ENCODE measurements around the gene POMZP3.
"Not testable (repeated sequence)": the region's sequence is repeated elsewhere in the genome, so short reads cannot be mapped to it uniquely, and the experiment has no call there.

The POMZP3 gene

DNA sequence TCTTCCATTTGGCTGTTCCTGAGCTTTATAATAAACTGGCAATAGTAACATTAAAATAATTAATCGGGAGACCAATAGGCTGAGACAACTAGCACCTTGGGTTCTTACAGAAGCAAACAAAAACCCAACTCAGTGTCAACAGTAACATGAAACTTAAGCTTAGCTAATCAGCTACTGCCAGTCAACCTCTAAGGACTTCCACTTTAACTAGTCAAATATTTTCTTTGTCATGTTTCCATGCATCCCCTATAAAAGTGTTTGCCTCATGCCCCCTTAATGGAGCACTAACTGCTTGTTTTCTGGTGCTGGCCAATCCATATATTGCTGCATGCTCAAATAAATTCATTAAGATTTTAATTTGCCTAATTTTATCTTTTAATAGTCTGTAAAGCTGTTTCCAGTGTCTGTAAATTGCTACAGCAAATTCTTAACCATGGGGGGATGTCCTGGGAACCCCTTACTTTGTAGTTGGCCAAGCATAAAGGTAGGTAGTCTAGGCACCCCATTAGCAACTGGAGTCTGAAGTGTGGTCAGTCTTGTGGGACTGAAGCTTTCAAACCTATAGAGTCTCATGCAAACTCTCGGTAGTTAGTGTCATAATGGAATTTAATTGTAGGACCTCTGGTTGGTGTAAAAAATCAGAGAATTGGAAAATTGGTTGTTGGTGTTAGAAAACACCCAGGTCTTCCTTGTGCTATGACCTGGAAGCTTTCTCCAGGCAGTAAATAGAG is 40.3 kb downstream of the POMZP3 start:
- DNase-seq: not testable (repeated sequence)

DNA sequence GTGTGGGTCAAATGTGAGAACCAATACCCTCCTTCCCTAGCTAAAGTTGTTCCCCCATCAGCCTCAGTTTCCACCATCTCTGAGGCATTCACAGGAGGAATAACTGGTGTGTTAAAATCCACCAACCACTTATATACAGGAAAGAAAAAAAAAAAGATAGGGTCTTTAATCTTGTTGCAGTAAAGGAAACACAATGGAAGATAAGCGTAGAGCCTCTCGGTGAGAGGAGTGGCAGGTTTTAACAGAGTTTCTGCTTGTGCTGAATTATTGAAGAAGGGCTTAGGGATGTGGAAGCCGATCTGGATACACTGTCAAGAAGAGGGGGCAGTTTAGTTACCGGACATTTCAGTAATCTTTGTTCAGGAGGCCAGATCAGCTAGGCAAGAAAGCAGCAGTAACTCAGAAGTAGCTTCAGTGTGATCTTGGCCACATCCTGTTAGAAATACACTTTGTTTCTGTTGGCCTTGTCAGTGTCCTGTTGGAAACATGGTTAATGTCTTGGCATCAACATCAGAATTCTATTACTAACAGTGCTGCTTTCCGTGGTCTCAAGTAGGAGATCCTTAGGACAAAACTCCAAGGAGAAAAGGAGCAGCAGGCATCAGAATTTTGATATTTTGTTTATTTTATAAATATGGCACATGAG is 43.3 kb downstream of the POMZP3 start:
- not testable (repeated sequence) for DNase-seq

DNA sequence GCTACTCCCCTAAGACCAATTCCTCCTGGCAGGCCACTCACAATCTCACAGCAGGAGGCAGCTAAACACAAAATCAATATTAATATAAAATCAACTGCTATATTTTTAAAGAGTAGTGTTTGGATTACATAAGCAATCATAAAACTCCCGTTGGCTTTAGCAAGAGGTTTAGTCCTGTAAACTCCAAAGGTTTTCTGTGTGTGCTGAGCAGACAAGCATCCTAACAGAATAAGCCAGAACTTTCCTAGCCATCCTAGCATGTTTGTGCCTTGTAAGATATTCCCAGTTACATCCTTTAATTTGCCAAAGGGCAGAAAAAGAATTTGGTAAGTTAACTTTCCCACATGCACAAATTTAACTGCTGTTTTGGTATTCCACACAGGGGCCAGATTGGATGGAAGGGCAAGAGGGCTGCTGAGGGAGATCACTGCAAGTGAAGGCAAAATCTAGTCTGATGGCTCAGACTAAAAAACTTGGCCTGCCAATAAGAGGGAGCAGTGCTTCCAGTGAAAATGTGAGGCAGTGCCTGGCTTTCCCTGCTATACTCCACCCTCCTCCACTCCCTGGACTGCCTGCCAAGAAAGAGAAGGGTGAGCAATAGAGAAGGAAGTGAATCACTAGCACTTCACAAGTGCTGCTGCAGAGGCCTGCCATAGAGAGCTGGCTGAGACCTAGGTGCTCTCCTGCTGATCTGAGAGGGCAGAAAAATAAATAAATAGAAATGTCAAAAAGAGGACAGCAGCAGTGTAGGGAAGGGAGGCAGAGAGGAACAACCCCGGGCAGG is 44.0 kb downstream of the POMZP3 start:
- DNase-seq: not testable (repeated sequence)

DNA sequence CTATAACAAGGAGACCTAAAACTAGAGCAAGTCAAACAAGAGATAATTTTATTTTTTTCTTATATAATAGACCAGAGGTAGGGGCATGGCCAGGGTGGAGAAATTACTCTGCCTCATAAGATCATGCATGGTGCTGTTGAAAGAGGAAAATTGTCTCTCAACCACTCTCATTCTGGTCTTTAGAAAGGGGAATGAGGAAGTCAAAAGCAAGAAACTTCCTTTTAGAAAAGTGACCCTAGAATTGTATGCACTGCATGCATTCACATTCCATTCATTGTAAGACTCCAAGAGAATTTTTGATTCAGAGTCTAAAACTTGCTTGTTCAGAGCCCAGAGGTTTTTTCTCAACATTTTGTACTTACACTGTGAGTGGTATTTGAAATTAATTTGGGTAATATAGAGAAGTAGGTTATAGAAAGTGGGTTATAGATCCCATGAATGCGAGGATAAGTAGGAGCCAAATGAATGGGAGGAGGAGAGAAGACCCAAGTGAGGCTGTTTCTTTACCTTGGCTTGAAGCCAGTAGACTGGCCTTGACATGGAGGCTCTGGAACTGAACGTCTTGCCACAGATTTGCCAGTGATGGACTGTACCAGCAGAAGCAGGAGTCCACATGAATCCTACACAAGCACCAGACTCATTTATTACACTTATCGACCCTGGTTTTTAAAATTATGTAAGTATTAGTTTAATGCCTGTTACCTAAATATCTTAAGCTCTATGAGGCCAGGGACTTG is 51.0 kb downstream of the POMZP3 start:
- not testable (repeated sequence) for DNase-seq

DNA sequence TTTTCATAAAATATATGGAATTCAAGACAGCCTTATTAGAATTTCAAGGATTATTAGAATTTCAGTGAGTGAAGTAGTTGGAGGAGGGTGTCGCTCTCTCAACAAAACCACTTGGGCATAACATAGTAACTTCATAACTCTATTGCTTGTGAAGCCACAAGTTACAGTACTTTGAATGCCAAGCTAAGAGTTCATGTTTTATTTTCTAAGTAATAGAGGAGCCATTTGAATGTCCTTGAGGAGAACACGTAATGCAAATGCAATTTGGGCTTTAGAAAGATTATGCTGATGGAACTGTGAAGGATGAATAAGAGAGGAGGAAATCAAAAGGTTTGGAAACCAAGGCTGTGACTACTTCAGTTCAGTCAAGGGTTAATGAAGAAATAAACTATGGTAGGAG is 51.6 kb downstream of the POMZP3 start:
- not testable (repeated sequence) for DNase-seq

DNA sequence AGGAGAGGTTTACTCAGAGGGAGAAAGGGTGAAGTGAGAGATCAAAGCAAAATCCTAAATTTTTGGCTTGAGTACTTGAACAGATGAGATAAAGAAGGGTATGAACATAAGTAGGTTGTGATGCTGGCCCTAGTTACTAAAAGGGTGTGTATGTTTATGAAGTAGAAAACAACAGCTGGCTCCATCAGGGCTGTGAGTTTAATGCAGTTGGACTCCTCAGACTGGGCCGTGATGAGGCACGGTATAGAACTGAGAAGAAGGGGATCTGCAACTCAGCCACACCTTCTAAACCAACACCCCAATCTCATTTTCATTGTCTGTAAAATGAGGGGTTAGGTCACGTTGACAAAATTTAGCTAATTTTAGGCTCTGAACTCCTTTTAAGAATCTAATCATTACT is 54.8 kb downstream of the POMZP3 start:
- DNase-seq: not testable (repeated sequence)

DNA sequence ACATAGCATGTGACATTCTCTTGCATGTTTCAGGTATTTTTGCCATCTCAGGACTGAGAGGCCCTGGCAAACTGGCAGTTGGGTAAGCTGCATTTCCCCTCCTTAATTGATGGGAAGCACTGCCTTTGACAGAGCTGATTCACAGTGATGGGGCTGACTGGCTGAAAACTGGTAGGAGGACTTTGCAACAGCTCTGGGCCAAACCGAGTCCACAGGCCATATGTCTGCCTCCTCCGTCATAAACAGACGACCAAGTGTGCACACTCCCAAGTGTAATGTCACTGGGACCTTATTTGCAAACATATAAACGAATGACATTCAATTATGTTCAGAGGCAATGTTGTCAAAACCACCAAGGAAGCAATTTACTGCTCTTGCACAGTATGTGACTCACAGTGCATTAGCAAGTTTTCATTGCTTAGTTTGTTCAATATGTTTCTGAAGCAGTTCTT is 56.7 kb downstream of the POMZP3 start:
- DNase-seq: not testable (repeated sequence)

DNA sequence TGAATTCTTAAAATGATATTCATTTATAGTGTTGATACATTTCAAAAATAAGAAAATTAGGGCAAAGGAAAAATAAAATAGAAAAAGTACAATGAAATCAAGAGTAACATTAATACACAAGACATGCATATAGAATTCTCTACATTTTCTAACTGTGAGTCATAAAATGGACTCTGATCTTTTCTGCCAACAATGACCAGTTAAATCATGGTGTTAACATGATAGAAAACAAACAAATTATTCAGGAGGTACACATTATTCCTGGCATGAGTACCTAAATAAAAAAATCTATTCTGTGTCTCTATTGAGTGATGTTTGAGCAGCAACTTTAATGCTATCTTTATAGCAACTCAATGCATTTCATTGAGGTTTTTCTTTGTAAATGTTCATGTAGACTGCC is 58.3 kb downstream of the POMZP3 start:
- DNase-seq: not testable (repeated sequence)

DNA sequence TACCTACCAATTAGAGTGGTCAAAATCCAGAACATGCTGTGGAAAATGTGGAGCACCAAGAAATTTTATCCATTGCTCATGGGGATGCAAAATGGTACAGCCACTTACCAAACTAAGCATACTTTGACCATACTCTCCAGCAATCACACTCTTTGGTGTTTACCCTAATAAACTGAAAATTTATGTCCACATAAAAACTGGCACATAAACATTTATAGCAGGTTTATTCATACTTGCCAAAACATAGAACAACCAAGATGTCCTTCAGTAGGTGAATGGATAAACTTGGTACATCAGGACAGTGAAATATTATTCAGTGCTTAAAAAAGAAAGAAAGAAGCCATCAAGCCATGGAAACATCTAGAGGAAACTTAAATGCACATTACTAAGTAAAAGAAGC is 59.3 kb downstream of the POMZP3 start:
- DNase-seq: not testable (repeated sequence)

DNA sequence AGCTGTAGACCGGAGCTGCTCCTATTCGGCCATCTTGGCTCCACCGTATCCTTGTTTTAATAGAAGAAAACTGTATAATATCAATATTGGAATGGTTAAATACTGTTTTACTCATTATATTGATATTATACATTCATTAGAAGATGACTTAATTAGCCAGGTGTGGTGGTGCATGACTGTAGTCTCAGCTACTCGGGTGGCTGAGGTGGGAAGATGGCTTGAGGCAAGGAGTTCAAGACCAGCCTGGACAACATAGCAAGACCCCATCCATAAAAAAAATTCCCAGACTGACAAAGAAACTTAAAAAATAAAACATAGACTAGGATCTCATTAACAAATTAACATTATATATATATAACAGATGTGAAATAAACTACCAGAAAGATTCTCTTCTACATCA is 59.8 kb downstream of the POMZP3 start:
- not testable (repeated sequence) for DNase-seq

DNA sequence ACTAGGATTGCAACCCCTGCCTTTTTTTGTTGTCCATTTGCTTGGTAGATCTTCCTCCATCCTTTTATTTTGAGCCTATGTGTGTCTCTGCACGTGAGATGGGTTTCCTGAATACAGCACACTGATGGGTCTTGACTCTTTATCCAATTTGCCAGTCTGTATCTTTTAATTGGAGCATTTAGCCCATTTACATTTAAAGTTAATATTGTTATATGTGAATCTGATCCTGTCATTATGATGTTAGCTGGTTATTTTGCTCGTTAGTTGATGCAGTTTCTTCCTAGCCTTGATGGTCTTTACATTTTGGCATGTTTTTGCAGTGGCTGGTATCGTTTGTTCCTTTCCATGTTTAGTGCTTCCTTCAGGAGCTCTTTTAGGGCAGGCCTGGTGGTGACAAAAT is 62.1 kb downstream of the POMZP3 start:
- not testable (repeated sequence) for DNase-seq

DNA sequence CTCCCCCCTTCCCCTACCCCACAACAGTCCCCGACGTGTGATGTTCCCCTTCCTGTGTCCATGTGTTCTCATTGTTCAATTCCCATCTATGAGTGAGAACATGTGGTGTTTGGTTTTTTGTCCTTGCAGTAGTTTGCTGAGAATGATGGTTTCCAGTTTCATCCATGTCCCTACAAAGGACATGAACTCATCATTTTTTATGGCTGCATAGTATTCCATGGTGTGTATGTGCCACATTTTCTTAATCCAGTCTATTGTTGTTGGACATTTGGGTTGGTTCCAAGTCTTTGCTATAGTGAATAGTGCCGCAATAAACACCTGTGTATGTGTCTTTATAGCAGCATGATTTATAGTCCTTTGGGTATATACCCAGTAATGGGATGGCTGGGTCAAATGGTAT is 65.7 kb downstream of the POMZP3 start:
- not testable (repeated sequence) for DNase-seq

DNA sequence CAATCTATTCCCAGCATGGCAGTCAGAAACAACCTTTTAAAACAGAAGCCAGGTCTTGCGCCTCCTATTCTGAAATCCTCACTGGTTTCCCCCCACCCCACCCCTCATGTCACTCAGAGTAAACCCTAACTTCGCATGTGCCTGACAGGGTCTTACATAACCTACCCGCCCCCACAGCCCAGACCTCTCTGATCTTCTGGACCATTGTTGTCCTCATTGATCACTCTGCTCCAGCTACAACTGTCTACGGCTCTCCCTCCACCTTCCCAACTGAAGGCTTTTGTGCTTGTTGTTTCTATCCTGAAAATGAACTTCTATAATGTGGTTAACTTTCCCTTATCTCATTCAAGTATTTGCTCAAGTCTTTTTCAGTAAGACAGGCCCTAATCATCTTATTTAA is 66.9 kb downstream of the POMZP3 start:
- not testable (repeated sequence) for DNase-seq
